SK-N-SH (cell line): Measurements from ENCODE around the gene LCMT2. TPM values are rescaled to one million over a fixed set of nuclear protein-coding genes. Genes with fewer than 3 reads are reported as not detected.

Experiments used
- CTCF ChIA-PET: fragments of 300-600, 350-600 bp; formaldehyde crosslinking; extraction: SDS; loops from one replicate; lab custom pipeline; 2021; lab: Yijun Ruan, JAX
- POLR2A ChIA-PET: fragments of 350-600 bp; sonication (Branson Sonifier 250); formaldehyde crosslinking; extraction: SDS; loops from one replicate; lab custom pipeline; 2020; ENCODE audit warnings: antibody characterized with exemption, inconsistent platforms; lab: Yijun Ruan, JAX
- DNase-seq: peaks from one replicate; pipeline ENCODE4 v3.0.0; 2012
- H2AFZ ChIP-seq: fragments of 200-600 bp; sonication (generic); 2 replicates; pipeline ENCODE4 v1.8.1; 2016; ENCODE audit warnings: antibody characterized with exemption, mild to moderate bottlenecking, low read depth
- H3F3A ChIP-seq: fragments of 200-600 bp; sonication (generic); replicated peaks from 2 replicates; pipeline ENCODE3; 2016; ENCODE audit warnings: antibody characterized with exemption, mild to moderate bottlenecking; ENCODE audit not compliant: insufficient read depth
- H3K27ac ChIP-seq, 2 experiments: fragments of 200-500 bp in 1 of 2; fragments of 200-600 bp in 1 of 2; sonication (Bioruptor generic) in 1 of 2; sonication (generic), shearing (Covaris generic) in 1 of 2; 2 replicates each; pipeline versions ENCODE4 v1.5.1 to v1.6.1; 2014 to 2016; ENCODE audit warnings: low read depth in 2 of 2, inconsistent platforms in 1 of 2, low read length in 1 of 2, mild to moderate bottlenecking in 1 of 2, mixed read lengths in 1 of 2
- H3K27me3 ChIP-seq: fragments of 200-600 bp; sonication (generic), shearing (Covaris generic); 2 replicates; pipeline ENCODE4 v1.6.1; 2016; ENCODE audit warnings: mixed run types; ENCODE audit not compliant: insufficient read depth
- H3K36me3 ChIP-seq, 2 experiments: fragments of 200-500 bp in 1 of 2; fragments of 200-600 bp in 1 of 2; sonication (Bioruptor generic) in 1 of 2; sonication (generic) in 1 of 2; replicated peaks in 1 of 2; 2 replicates each; pipeline versions ENCODE3 to v1.5.1; 2014 to 2016; ENCODE audit warnings: low read length in 1 of 2, mild to moderate bottlenecking in 1 of 2; ENCODE audit not compliant: insufficient read depth in 2 of 2, control insufficient read depth in 1 of 2
- H3K4me1 ChIP-seq, 2 experiments: fragments of 200-500 bp in 1 of 2; fragments of 200-600 bp in 1 of 2; sonication (Bioruptor generic) in 1 of 2; sonication (generic), shearing (Covaris generic) in 1 of 2; 2 replicates each; pipeline versions ENCODE4 v1.5.1 to v1.6.1; 2014 to 2016; ENCODE audit warnings: low read depth in 1 of 2, low read length in 1 of 2, mixed run types in 1 of 2; ENCODE audit not compliant: insufficient read depth in 2 of 2, control insufficient read depth in 1 of 2
- H3K4me2 ChIP-seq: fragments of 200-600 bp; sonication (generic), shearing (Covaris generic); 2 replicates; pipeline ENCODE4 v1.6.1; 2017; ENCODE audit warnings: mixed run types
- H3K4me3 ChIP-seq, 2 experiments: fragments of 200-500 bp in 1 of 2; fragments of 200-600 bp in 1 of 2; sonication (Bioruptor generic) in 1 of 2; sonication (generic), shearing (Covaris generic) in 1 of 2; 2 replicates each; pipeline versions ENCODE4 v1.5.1 to v1.8.1; 2014 to 2016; ENCODE audit warnings: low read depth in 2 of 2, inconsistent platforms in 1 of 2, low read length in 1 of 2, mild to moderate bottlenecking in 1 of 2, mixed read lengths in 1 of 2, moderate library complexity in 1 of 2
- H3K79me2 ChIP-seq: fragments of 200-600 bp; sonication (generic); 2 replicates; pipeline ENCODE4 v1.8.1; 2017; ENCODE audit warnings: mild to moderate bottlenecking; ENCODE audit not compliant: insufficient read depth
- H3K9ac ChIP-seq: fragments of 200-600 bp; sonication (generic); 2 replicates; pipeline ENCODE4 v1.6.1; 2017; ENCODE audit warnings: mixed run types
- H3K9me2 ChIP-seq: fragments of 200-600 bp; sonication (generic); 2 replicates; pipeline ENCODE4 v1.6.1; 2017; ENCODE audit warnings: mixed run types
- H3K9me3 ChIP-seq: fragments of 200-600 bp; sonication (generic); 2 replicates; pipeline ENCODE4 v1.6.1; 2017; ENCODE audit warnings: mixed run types, mild to moderate bottlenecking, moderate library complexity
- H4K20me1 ChIP-seq: fragments of 200-600 bp; sonication (generic); 2 replicates; pipeline ENCODE4 v1.6.1; 2017; ENCODE audit warnings: mild to moderate bottlenecking, mixed run types; ENCODE audit not compliant: insufficient read depth
- CHD2 ChIP-seq: fragments of 150-350 bp; IDR thresholded peaks from 2 replicates; pipeline ENCODE4 v1.6.1; 2018; ENCODE audit warnings: low read length; ENCODE audit not compliant: partially characterized antibody
- ELF1 ChIP-seq: IDR thresholded peaks from 2 replicates; pipeline ENCODE4 v1.4.0; 2012
- EP300 ChIP-seq, 2 experiments: IDR thresholded peaks; 2 replicates each; pipeline versions ENCODE4 v1.4.0 to v1.6.1; 2012; ENCODE audit warnings: borderline replicate concordance in 1 of 2, low read depth in 1 of 2, low read length in 1 of 2
- EZH2phosphoT487 ChIP-seq: fragments of 200-600 bp; sonication (generic); IDR thresholded peaks from 2 replicates; pipeline ENCODE4 v1.6.1; 2017; ENCODE audit warnings: low read depth, mixed run types, mild to moderate bottlenecking, antibody characterized with exemption, moderate library complexity, borderline replicate concordance
- FOSL2 ChIP-seq: IDR thresholded peaks from 2 replicates; pipeline ENCODE4 v1.4.0; 2012; ENCODE audit warnings: low read depth, mild to moderate bottlenecking, moderate library complexity, borderline replicate concordance
- FOXJ3 ChIP-seq: sonication (generic); formaldehyde crosslinking; IDR thresholded peaks from 2 replicates; pipeline ENCODE4 v1.5.1; 2020; ENCODE audit warnings: mild to moderate bottlenecking, missing genetic modification reagents
- FOXM1 ChIP-seq: IDR thresholded peaks from 2 replicates; pipeline ENCODE4 v1.4.0; 2012; ENCODE audit warnings: low read depth, mild to moderate bottlenecking
- JUND ChIP-seq: IDR thresholded peaks from 2 replicates; pipeline ENCODE4 v1.4.0; 2012
- MXI1 ChIP-seq: IDR thresholded peaks from 2 replicates; pipeline ENCODE4 v1.6.1; 2012; ENCODE audit warnings: mild to moderate bottlenecking, low read depth, low read length, improper control_type of control experiment
- NRF1 ChIP-seq: IDR thresholded peaks from 2 replicates; pipeline ENCODE4 v1.6.1; 2012; ENCODE audit warnings: low read depth, mild to moderate bottlenecking, low read length
- SIN3A ChIP-seq: IDR thresholded peaks from 2 replicates; pipeline ENCODE4 v1.6.1; 2012; ENCODE audit warnings: low read depth, mild to moderate bottlenecking, low read length, moderate library complexity, borderline replicate concordance
- TAF1 ChIP-seq: IDR thresholded peaks from 2 replicates; pipeline ENCODE4 v1.6.1; 2012; ENCODE audit warnings: low read depth, mild to moderate bottlenecking, low read length, moderate library complexity, borderline replicate concordance
- YY1 ChIP-seq: IDR thresholded peaks from 2 replicates; pipeline ENCODE4 v1.4.0; 2012; ENCODE audit warnings: low read depth, mild to moderate bottlenecking
- WGBS: methylation state at CpG from one replicate; pipeline ENCODE4 v1.1.6; 2017; ENCODE audit warnings: low lambda C conversion rate; 5-methylcytosine and 5-hydroxymethylcytosine counted together
- polyA plus RNA-seq, 3 experiments: library from polyadenylated mRNA; depleted of rRNA; stranded (reverse); fragments of >200 nt; gene quantifications; 2 replicates each; pipeline ENCODE4 v1.2.3, GENCODE V29; 2012
- TF ChIP-seq, protein P1 (sequence below): fragments of 150-350 bp; IDR thresholded peaks from 2 replicates; pipeline ENCODE4 v1.6.1; 2016; ENCODE audit warnings: mild to moderate bottlenecking, low read depth, low read length
- TF ChIP-seq, protein P2 (sequence below): IDR thresholded peaks from 2 replicates; pipeline ENCODE4 v1.4.0; 2012; ENCODE audit warnings: low read depth, borderline replicate concordance
- TF ChIP-seq, protein P3 (sequence below): IDR thresholded peaks from 2 replicates; pipeline ENCODE4 v1.6.1; 2012; ENCODE audit warnings: mild to moderate bottlenecking, low read depth, low read length, moderate library complexity
- TF ChIP-seq, protein P4 (sequence below): IDR thresholded peaks from 2 replicates; pipeline ENCODE4 v1.4.0; 2012; ENCODE audit warnings: low read depth, borderline replicate concordance

The LCMT2 gene
- polyA plus RNA-seq, 1 of the 3 experiments (the other 2 are of a cell fraction): 7.1 TPM

DNA sequence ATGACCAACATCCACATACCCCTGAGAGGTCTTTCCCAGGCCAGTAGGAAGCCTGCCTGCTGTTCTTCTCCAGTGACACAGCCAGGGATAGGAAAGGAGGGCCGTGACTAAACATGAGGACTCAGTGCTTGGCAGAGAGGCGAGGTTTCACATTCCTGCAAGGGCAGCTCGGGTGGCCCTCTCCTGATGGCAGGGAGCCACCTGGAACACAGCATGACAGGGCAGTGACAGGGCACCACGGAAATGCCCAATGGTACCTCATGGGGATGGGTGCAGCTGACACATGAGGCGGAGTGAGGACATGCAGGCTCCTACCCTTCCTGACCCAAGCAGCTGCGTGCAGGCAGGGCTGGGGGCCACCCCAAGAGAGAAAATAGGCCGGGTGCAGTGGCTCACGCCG lies 56.2 kb downstream of the LCMT2 start:
- H3K9me2 ChIP-seq: no peaks in the 10 kb centered on the region
- TF ChIP-seq FOSL2 (no peak), EP300 (IDR thresholded peaks at IDR 0.05; ENCODE audit: borderline replicate concordance in 1 of 2, low read depth in 1 of 2, low read length in 1 of 2) (no peak), FOXM1 (no peak), TAF1 (no peak), FOXJ3 (no peak), JUND (no peak), EZH2phosphoT487 (no peak), CHD2 (no peak), SIN3A (no peak), YY1 (no peak), ELF1 (no peak), MXI1 (no peak), NRF1 (no peak)
- TF ChIP-seq, protein P1, sequence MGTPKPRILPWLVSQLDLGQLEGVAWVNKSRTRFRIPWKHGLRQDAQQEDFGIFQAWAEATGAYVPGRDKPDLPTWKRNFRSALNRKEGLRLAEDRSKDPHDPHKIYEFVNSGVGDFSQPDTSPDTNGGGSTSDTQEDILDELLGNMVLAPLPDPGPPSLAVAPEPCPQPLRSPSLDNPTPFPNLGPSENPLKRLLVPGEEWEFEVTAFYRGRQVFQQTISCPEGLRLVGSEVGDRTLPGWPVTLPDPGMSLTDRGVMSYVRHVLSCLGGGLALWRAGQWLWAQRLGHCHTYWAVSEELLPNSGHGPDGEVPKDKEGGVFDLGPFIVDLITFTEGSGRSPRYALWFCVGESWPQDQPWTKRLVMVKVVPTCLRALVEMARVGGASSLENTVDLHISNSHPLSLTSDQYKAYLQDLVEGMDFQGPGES: no peak
- TF ChIP-seq, protein P2, sequence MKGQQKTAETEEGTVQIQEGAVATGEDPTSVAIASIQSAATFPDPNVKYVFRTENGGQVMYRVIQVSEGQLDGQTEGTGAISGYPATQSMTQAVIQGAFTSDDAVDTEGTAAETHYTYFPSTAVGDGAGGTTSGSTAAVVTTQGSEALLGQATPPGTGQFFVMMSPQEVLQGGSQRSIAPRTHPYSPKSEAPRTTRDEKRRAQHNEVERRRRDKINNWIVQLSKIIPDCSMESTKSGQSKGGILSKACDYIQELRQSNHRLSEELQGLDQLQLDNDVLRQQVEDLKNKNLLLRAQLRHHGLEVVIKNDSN: no peak
- TF ChIP-seq, protein P3, sequence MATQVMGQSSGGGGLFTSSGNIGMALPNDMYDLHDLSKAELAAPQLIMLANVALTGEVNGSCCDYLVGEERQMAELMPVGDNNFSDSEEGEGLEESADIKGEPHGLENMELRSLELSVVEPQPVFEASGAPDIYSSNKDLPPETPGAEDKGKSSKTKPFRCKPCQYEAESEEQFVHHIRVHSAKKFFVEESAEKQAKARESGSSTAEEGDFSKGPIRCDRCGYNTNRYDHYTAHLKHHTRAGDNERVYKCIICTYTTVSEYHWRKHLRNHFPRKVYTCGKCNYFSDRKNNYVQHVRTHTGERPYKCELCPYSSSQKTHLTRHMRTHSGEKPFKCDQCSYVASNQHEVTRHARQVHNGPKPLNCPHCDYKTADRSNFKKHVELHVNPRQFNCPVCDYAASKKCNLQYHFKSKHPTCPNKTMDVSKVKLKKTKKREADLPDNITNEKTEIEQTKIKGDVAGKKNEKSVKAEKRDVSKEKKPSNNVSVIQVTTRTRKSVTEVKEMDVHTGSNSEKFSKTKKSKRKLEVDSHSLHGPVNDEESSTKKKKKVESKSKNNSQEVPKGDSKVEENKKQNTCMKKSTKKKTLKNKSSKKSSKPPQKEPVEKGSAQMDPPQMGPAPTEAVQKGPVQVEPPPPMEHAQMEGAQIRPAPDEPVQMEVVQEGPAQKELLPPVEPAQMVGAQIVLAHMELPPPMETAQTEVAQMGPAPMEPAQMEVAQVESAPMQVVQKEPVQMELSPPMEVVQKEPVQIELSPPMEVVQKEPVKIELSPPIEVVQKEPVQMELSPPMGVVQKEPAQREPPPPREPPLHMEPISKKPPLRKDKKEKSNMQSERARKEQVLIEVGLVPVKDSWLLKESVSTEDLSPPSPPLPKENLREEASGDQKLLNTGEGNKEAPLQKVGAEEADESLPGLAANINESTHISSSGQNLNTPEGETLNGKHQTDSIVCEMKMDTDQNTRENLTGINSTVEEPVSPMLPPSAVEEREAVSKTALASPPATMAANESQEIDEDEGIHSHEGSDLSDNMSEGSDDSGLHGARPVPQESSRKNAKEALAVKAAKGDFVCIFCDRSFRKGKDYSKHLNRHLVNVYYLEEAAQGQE: no peak
- TF ChIP-seq, protein P4, sequence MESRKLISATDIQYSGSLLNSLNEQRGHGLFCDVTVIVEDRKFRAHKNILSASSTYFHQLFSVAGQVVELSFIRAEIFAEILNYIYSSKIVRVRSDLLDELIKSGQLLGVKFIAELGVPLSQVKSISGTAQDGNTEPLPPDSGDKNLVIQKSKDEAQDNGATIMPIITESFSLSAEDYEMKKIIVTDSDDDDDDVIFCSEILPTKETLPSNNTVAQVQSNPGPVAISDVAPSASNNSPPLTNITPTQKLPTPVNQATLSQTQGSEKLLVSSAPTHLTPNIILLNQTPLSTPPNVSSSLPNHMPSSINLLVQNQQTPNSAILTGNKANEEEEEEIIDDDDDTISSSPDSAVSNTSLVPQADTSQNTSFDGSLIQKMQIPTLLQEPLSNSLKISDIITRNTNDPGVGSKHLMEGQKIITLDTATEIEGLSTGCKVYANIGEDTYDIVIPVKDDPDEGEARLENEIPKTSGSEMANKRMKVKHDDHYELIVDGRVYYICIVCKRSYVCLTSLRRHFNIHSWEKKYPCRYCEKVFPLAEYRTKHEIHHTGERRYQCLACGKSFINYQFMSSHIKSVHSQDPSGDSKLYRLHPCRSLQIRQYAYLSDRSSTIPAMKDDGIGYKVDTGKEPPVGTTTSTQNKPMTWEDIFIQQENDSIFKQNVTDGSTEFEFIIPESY: no peak
- no peaks in the 10 kb centered on the region for H3K4me1 ChIP-seq
- H3F3A ChIP-seq: no peaks in the 10 kb centered on the region
- CTCF ChIA-PET: interaction anchor here (0.8 to 1.9 kb wide), 4 partner anchors 12 to 85 kb away, joined by 3 to 11 read pairs (median 4); no protein-coding TSS in a partner anchor
- no peaks in the 10 kb centered on the region for H3K79me2 ChIP-seq
- POLR2A ChIA-PET: no interaction called here
- no peaks in the 10 kb centered on the region for H4K20me1 ChIP-seq
- H3K9me3 ChIP-seq: no peaks in the 10 kb centered on the region
- peaks cover 4% of the 10 kb centered on the region; the same call in 1 of the 2 replicates for H3K27me3 ChIP-seq
- H3K36me3 ChIP-seq: no peaks in the 10 kb centered on the region
- H3K27ac ChIP-seq: no peak overlapping the region
- no peak overlapping the region for H2AFZ ChIP-seq
- H3K4me3 ChIP-seq: no peak overlapping the region
- no peak overlapping the region for H3K9ac ChIP-seq
- 64% methylated on average over 6 of the region's 9 CpGs for WGBS
- no peak overlapping the region for H3K4me2 ChIP-seq
- no peak for DNase-seq

Other genes with a start within 250 kb of the LCMT2 start
- gene UBR1, start 224.5 kb downstream of the LCMT2 start, polyA plus RNA-seq (2012; rRNA removed): 3.7 and 5.0 TPM in 2 replicates
- 3.3 and 4.3 TPM in 2 replicates for gene TMEM62, start 197.0 kb downstream of the LCMT2 start, polyA plus RNA-seq (2012; rRNA removed)
- 63.6 and 81.7 TPM in 2 replicates for gene CCNDBP1, start 145.2 kb downstream of the LCMT2 start, polyA plus RNA-seq (2012; rRNA removed)
- not detected in 2 replicates for gene EPB42, start 109.6 kb downstream of the LCMT2 start, polyA plus RNA-seq (2012; rRNA removed)
- gene TGM5, start 63.6 kb downstream of the LCMT2 start, polyA plus RNA-seq (2012; rRNA removed): not detected in 2 replicates
- not detected in 2 replicates for gene TGM7, start 28.3 kb downstream of the LCMT2 start, polyA plus RNA-seq (2012; rRNA removed)
- gene ZSCAN29, start 40.5 kb upstream of the LCMT2 start, polyA plus RNA-seq (2012; rRNA removed): 5.7 and 7.0 TPM in 2 replicates
- 6.6 and 8.5 TPM in 2 replicates for gene TUBGCP4, start 40.5 kb upstream of the LCMT2 start, polyA plus RNA-seq (2012; rRNA removed)
- 27.1 and 46.5 TPM in 2 replicates for gene TP53BP1, start 162.6 kb upstream of the LCMT2 start, polyA plus RNA-seq (2012; rRNA removed)
- gene MAP1A, start 187.0 kb upstream of the LCMT2 start, polyA plus RNA-seq (2012; rRNA removed): 5.3 and 6.0 TPM in 2 replicates